K562 (cell line): ENCODE data around the gene NASP. TPM values are rescaled to one million over a fixed set of nuclear protein-coding genes. Genes with fewer than 3 reads are reported as not detected.

Experiments used
- C11orf30 ChIP-seq: fragments of 450-650 bp; IDR thresholded peaks from 2 replicates; pipeline ENCODE4 v1.6.1; 2016; ENCODE audit warnings: low read depth, mild to moderate bottlenecking
- CC2D1A ChIP-seq: fragments of 450-650 bp; IDR thresholded peaks from 2 replicates; pipeline ENCODE4 v1.6.1; 2017; ENCODE audit warnings: mild to moderate bottlenecking
- CREB5 ChIP-seq: fragments of 250-450 bp; sonication (Bioruptor Pico); IDR thresholded peaks from 2 replicates; pipeline ENCODE4 v1.5.0; 2020; ENCODE audit warnings: mild to moderate bottlenecking
- DNMT1 ChIP-seq: fragments of 450-650 bp; IDR thresholded peaks from 2 replicates; pipeline ENCODE4 v1.6.1; 2016; ENCODE audit warnings: antibody characterized with exemption, mild to moderate bottlenecking
- GTF3C2 ChIP-seq: IDR thresholded peaks from 3 replicates; pipeline ENCODE4 v1.6.1; 2011; ENCODE audit warnings: borderline replicate concordance, mild to moderate bottlenecking, moderate library complexity; ENCODE audit not compliant: insufficient read length; ENCODE audit errors: extremely low read depth
- LEF1 ChIP-seq: fragments of 450-650 bp; IDR thresholded peaks from 2 replicates; pipeline ENCODE4 v1.6.1; 2016; ENCODE audit warnings: mild to moderate bottlenecking
- MCM3 ChIP-seq: fragments of 450-650 bp; IDR thresholded peaks from 2 replicates; pipeline ENCODE4 v1.6.1; 2016
- MIER1 ChIP-seq: fragments of 450-650 bp; IDR thresholded peaks from 2 replicates; pipeline ENCODE4 v1.6.1; 2016; ENCODE audit warnings: antibody characterized with exemption, mild to moderate bottlenecking, low read depth
- NRF1 ChIP-seq, 2 experiments: fragments of 450-650 bp; IDR thresholded peaks in 1 of 2; conservative IDR thresholded peaks in 1 of 2; 2 replicates each; pipeline ENCODE4 v1.6.1; 2014; ENCODE audit warnings: mild to moderate bottlenecking in 2 of 2
- PRDM10 ChIP-seq: fragments of 450-650 bp; IDR thresholded peaks from 2 replicates; pipeline ENCODE4 v1.6.1; 2018; ENCODE audit not compliant: partially characterized antibody
- SFPQ ChIP-seq: fragments of 200-400 bp; formaldehyde crosslinking; IDR thresholded peaks from 2 replicates; pipeline ENCODE4 v1.6.1; 2017; ENCODE audit warnings: mild to moderate bottlenecking, low read depth, low read length, moderate library complexity
- ZNF395 ChIP-seq: fragments of 200-800 bp; sonication (Bioruptor generic); IDR thresholded peaks from 2 replicates; pipeline ENCODE4 v1.6.1; 2017; ENCODE audit warnings: missing genetic modification characterization, missing compliant biosample characterization
- ZNF766 ChIP-seq: fragments of 200-800 bp; sonication (Bioruptor generic); conservative IDR thresholded peaks from 2 replicates; pipeline ENCODE4 v1.6.1; 2016; ENCODE audit warnings: missing genetic modification characterization, missing compliant biosample characterization
- polyA plus RNA-seq, 8 experiments: library from polyadenylated mRNA; depleted of rRNA in 4 of 8; stranded (reverse) in 5 of 8; unstranded in 3 of 8; fragments of >200 nt; fragmentation: Nextera tagmentation in 2 of 8; fragmentation: Illumina TruSeq in 1 of 8; extraction: Ambion mirVana in 2 of 8; extraction: Trizol in 1 of 8; gene quantifications; 2 replicates each; pipeline versions ENCODE4 v1.2.1 to v1.2.3, GENCODE V29; 2011 to 2014; ENCODE audit warnings: inconsistent platforms in 1 of 8, missing spikeins in 1 of 8
- total RNA-seq, 7 experiments: library from RNA; depleted of rRNA in 6 of 7; stranded (reverse); fragments of >200 nt in 6 of 7; fragmentation: Illumina TruSeq in 2 of 7; extraction: Trizol in 2 of 7; gene quantifications; 2 replicates each; pipeline versions ENCODE4 v1.2.1 to v1.2.3, GENCODE V29; 2011 to 2021; ENCODE audit warnings: low replicate concordance in 1 of 7

The NASP gene
- total and polyA plus RNA-seq, 9 of the 15 experiments (the other 6 are each of a cell fraction or from before 2014, with no cell fraction given) = 199 to 578 (median 419) TPM

- no peak for TF ChIP-seq GTF3C2
- 0 out of 2 replicates have a peak, but pooled peaks have one; percentile 3 for TF ChIP-seq LEF1
- peak; percentile 74; the same call in 1 of the 2 replicates for TF ChIP-seq ZNF766 (CRISPR knock-in tag)
- TF ChIP-seq SFPQ = no peak
- TF ChIP-seq ZNF395 = peak; percentile 78; the same call in 1 of the 2 replicates
- TF ChIP-seq CC2D1A = peak; percentile 21; the same call in 1 of the 2 replicates
- no peak for TF ChIP-seq DNMT1
- no peak for TF ChIP-seq MCM3
- no peak for TF ChIP-seq CREB5 (CRISPR knock-in tag)
- peak; percentile 86 to 88 for TF ChIP-seq NRF1 (conservative IDR thresholded peaks at IDR 0.05 in 1 of 2, IDR thresholded peaks at IDR 0.05 in 1 of 2)
- TF ChIP-seq MIER1 = no peak; the same call in 1 of the 2 replicates
- TF ChIP-seq C11orf30 = peak; percentile 68; the same call in 1 of the 2 replicates
- peak; percentile 99 for TF ChIP-seq PRDM10
Observed at GRCh38 chr1:45550401-45551351, 33.2 kb upstream of the NASP start, which contains the start of gene AKR1A1 (continued).
